SH-SY5Y (cell line): ENCODE results near the gene CCDC88C.

Experiments
- GATA2 ChIP-seq: IDR thresholded peaks from 2 replicates; pipeline ENCODE4 v1.6.1; 2011; ENCODE audit warnings: mild to moderate bottlenecking, low read depth, low read length
- GATA3 ChIP-seq: IDR thresholded peaks from 2 replicates; pipeline ENCODE4 v1.6.1; 2011; ENCODE audit warnings: low read depth, mild to moderate bottlenecking, low read length, moderate library complexity

GRCh38 chr14:91385224-91385623, 32.4 kb downstream of the CCDC88C start:
- TF ChIP-seq GATA2, result no peak
- no peak for TF ChIP-seq GATA3
